ENCODE results near the gene MPHOSPH9. TPM values are rescaled to one million over a fixed set of nuclear protein-coding genes. Genes with fewer than 3 reads are reported as not detected.

MPHOSPH9 gene
- 40.4 and 45.1 TPM in 2 replicates for total RNA-seq
- 50.7 TPM for total RNA-seq (2013)
- polyA plus RNA-seq, result 11.8 and 28.0 TPM in 2 replicates
- polyA minus RNA-seq, result 17.7 and 40.7 TPM in 2 replicates

- peak within 1 kb of the TSS; percentile 96 for H2AFZ ChIP-seq (ENCODE audit: insufficient read depth, low read depth, low read length, poor library complexity, severe bottlenecking)
These were observed at the start of gene MPHOSPH9, which contains the start of gene MTRFR for GRCh38 chr12:123232807-123233504. Gene MPHOSPH9, minus strand, starts transcription at chr12:123233141. Its CDS starts 2,777 bp downstream, at chr12:123230364. Gene MTRFR, plus strand, starts transcription at chr12:123233436. Its CDS starts 20,239 bp downstream, at chr12:123253675.

More at GRCh38 chr12:123232807-123233504, at the start of gene MPHOSPH9, which contains the start of gene MTRFR:
- H3K27ac Mint-ChIP-seq, result peak within 1 kb of the TSS; percentile 95
- Histone ChIP-seq H3K4me1 (ENCODE audit: control insufficient read depth in 2 of 2, insufficient read depth in 2 of 2, low read length in 2 of 2) (peaks cover 52 to 61% of the 10 kb centered on the region in 2 donors), H3K9ac (ENCODE audit: low read length) (peak within 1 kb of the TSS; percentile 89), H3K27me3 (replicated peaks in 1 of 4; ENCODE audit: control extremely low read depth in 1 of 4, control insufficient read depth in 3 of 4, insufficient read depth in 4 of 4, low read length in 3 of 4) (no peaks in the 10 kb centered on the region), H4K20me1 (ENCODE audit: control insufficient read depth, insufficient read depth, low read length, poor library complexity, severe bottlenecking) (peaks cover 23% of the 10 kb centered on the region), H3K4me2 (replicated peaks; ENCODE audit: low read depth, low read length, poor library complexity, severe bottlenecking) (peak within 1 kb of the TSS; percentile 82), H3K9me3 (ENCODE audit: control extremely low read depth in 1 of 3, control insufficient read depth in 2 of 3, insufficient read depth in 1 of 3, low read length in 2 of 3) (no peaks in the 10 kb centered on the region), H3K27ac (ENCODE audit: low read length in 2 of 2) (peak within 1 kb of the TSS; percentile 84 to 93), H3K4me3 (ENCODE audit: control extremely low read depth in 1 of 5, extremely low read depth in 1 of 5, insufficient read depth in 1 of 5, low read depth in 2 of 5, low read length in 4 of 5) (peak within 1 kb of the TSS; percentile 88 to 99 (median 96)), H3K79me2 (ENCODE audit: control insufficient read depth, insufficient read depth, low read length) (peaks cover 71% of the 10 kb centered on the region), H3K36me3 (replicated peaks in 1 of 2; ENCODE audit: control extremely low read depth in 1 of 2, control insufficient read depth in 1 of 2, extremely low read depth in 1 of 2, insufficient read depth in 2 of 2, low read length in 1 of 2) (no peaks in the 10 kb centered on the region)
- ChIA-PET POLR2A (interaction anchor here (0.6 to 2.3 kb wide), 16 partner anchors 34 to 732 kb away, joined by 3 to 26 read pairs (median 5); partner anchors contain the start of genes ABCB9, KMT5A, KNTC1 and OGFOD2), CTCF (interaction anchor here (0.6 to 4.2 kb wide), 14 partner anchors 10 to 595 kb away, joined by 3 to 31 read pairs (median 3); no protein-coding TSS in a partner anchor)
- H3K4me1 Mint-ChIP-seq, result peaks cover 67% of the 10 kb centered on the region
- H3K4me3 Mint-ChIP-seq, result peak within 1 kb of the TSS; percentile 92
- under 1% methylated on average over 66 of the region's 66 CpGs for WGBS (ENCODE audit: insufficient coverage)
- no peaks in the 10 kb centered on the region for H3K9me3 Mint-ChIP-seq (ENCODE audit: insufficient read depth)
- peak; percentile 100 for DNase-seq
- ATAC-seq (ENCODE audit: low read depth), result peak; percentile 90
- intact Hi-C loops (cut with micrococcal nuclease), result loop anchor here (1.0 to 5.0 kb wide), 8 partner anchors 82 to 740 kb away; partner anchors contain the start of genes CCDC92, KMT5A, PITPNM2 and ZNF664
- no peaks in the 10 kb centered on the region for H3K27me3 Mint-ChIP-seq
- no peak for TF ChIP-seq EZH2 (IDR thresholded peaks at IDR 0.05; ENCODE audit: borderline replicate concordance, insufficient read depth, low read depth, low read length, poor library complexity, severe bottlenecking)
- TF ChIP-seq CTCF (IDR thresholded peaks at IDR 0.05), result no peak
